ENCODE data around the gene C15orf62. TPM values are rescaled to one million over a fixed set of nuclear protein-coding genes. Genes with fewer than 3 reads are reported as not detected.

C15orf62 gene
- total RNA-seq: 0.73 TPM

GRCh38 chr15:40769274-40770146 is at the start of gene C15orf62:
C15orf62 (plus strand) TSS chr15:40769980; CDS start chr15:40770496, 516 bp downstream.
- H3K27me3 ChIP-seq (ENCODE audit: insufficient read depth, low read length): no peaks in the 10 kb centered on the region
- H3K4me3 ChIP-seq (ENCODE audit: low read length): no peak within 1 kb of the TSS
- H3K4me1 ChIP-seq (ENCODE audit: insufficient read depth, low read length): peaks cover 41% of the 10 kb centered on the region
- no peaks in the 10 kb centered on the region for H3K9me3 ChIP-seq (ENCODE audit: low read depth, low read length)

GRCh38 chr15:40721701-40722100 is 48.1 kb upstream of the C15orf62 start:
- Histone ChIP-seq H3K4me1 (ENCODE audit: insufficient read depth, low read length) (no peaks in the 10 kb centered on the region), H3K27me3 (ENCODE audit: insufficient read depth, low read length) (no peaks in the 10 kb centered on the region), H3K4me3 (ENCODE audit: low read length) (no peak overlapping the region), H3K9me3 (ENCODE audit: low read depth, low read length) (no peaks in the 10 kb centered on the region)

- H3K27me3 ChIP-seq (ENCODE audit: insufficient read depth, low read length): no peaks in the 10 kb centered on the region
- no peaks in the 10 kb centered on the region for H3K4me1 ChIP-seq (ENCODE audit: insufficient read depth, low read length)
- H3K9me3 ChIP-seq (ENCODE audit: low read depth, low read length): no peaks in the 10 kb centered on the region
These were observed 47.4 kb upstream of the C15orf62 start for GRCh38 chr15:40722354-40722753.

GRCh38 chr15:40722934-40723333 is 46.8 kb upstream of the C15orf62 start:
- Histone ChIP-seq H3K27me3 (ENCODE audit: insufficient read depth, low read length) (no peaks in the 10 kb centered on the region), H3K4me1 (ENCODE audit: insufficient read depth, low read length) (no peaks in the 10 kb centered on the region), H3K4me3 (ENCODE audit: low read length) (no peak overlapping the region), H3K9me3 (ENCODE audit: low read depth, low read length) (no peaks in the 10 kb centered on the region)

More at GRCh38 chr15:40722354-40722753, 47.4 kb upstream of the C15orf62 start:
- H3K4me3 ChIP-seq (ENCODE audit: low read length): no peak overlapping the region

- H3K4me1 ChIP-seq (ENCODE audit: insufficient read depth, low read length): no peaks in the 10 kb centered on the region
These were observed 45.9 kb upstream of the C15orf62 start for GRCh38 chr15:40723919-40724318.

GRCh38 chr15:40731034-40731433 is 38.7 kb upstream of the C15orf62 start:
- Histone ChIP-seq H3K9me3 (ENCODE audit: low read depth, low read length) (no peaks in the 10 kb centered on the region), H3K4me3 (ENCODE audit: low read length) (no peak overlapping the region), H3K27me3 (ENCODE audit: insufficient read depth, low read length) (no peaks in the 10 kb centered on the region), H3K4me1 (ENCODE audit: insufficient read depth, low read length) (no peaks in the 10 kb centered on the region)

More at GRCh38 chr15:40723919-40724318, 45.9 kb upstream of the C15orf62 start:
- H3K4me3 ChIP-seq (ENCODE audit: low read length): no peak overlapping the region
- H3K9me3 ChIP-seq (ENCODE audit: low read depth, low read length): no peaks in the 10 kb centered on the region
- H3K27me3 ChIP-seq (ENCODE audit: insufficient read depth, low read length): no peaks in the 10 kb centered on the region

GRCh38 chr15:40736575-40736974 is 33.2 kb upstream of the C15orf62 start:
- no peaks in the 10 kb centered on the region for H3K4me1 ChIP-seq (ENCODE audit: insufficient read depth, low read length)
- H3K9me3 ChIP-seq (ENCODE audit: low read depth, low read length): no peaks in the 10 kb centered on the region
- no peaks in the 10 kb centered on the region for H3K27me3 ChIP-seq (ENCODE audit: insufficient read depth, low read length)
- H3K4me3 ChIP-seq (ENCODE audit: low read length): no peak overlapping the region

- H3K4me1 ChIP-seq (ENCODE audit: insufficient read depth, low read length): no peaks in the 10 kb centered on the region
- H3K9me3 ChIP-seq (ENCODE audit: low read depth, low read length): no peaks in the 10 kb centered on the region
- no peak overlapping the region for H3K4me3 ChIP-seq (ENCODE audit: low read length)
- H3K27me3 ChIP-seq (ENCODE audit: insufficient read depth, low read length): no peaks in the 10 kb centered on the region
These were observed 32.7 kb upstream of the C15orf62 start for GRCh38 chr15:40737048-40737447.

- Histone ChIP-seq H3K4me3 (ENCODE audit: low read length) (no peak overlapping the region), H3K27me3 (ENCODE audit: insufficient read depth, low read length) (no peaks in the 10 kb centered on the region)
These were observed 30.7 kb upstream of the C15orf62 start for GRCh38 chr15:40739047-40739446.

GRCh38 chr15:40739854-40740253 is 29.9 kb upstream of the C15orf62 start:
- H3K4me1 ChIP-seq (ENCODE audit: insufficient read depth, low read length): peaks cover 20% of the 10 kb centered on the region
- no peaks in the 10 kb centered on the region for H3K27me3 ChIP-seq (ENCODE audit: insufficient read depth, low read length)
- no peaks in the 10 kb centered on the region for H3K9me3 ChIP-seq (ENCODE audit: low read depth, low read length)
- no peak overlapping the region for H3K4me3 ChIP-seq (ENCODE audit: low read length)

More at GRCh38 chr15:40739047-40739446, 30.7 kb upstream of the C15orf62 start:
- Histone ChIP-seq H3K9me3 (ENCODE audit: low read depth, low read length) (no peaks in the 10 kb centered on the region), H3K4me1 (ENCODE audit: insufficient read depth, low read length) (peaks cover 12% of the 10 kb centered on the region)

GRCh38 chr15:40743485-40743901 is 26.3 kb upstream of the C15orf62 start:
- Histone ChIP-seq H3K27me3 (ENCODE audit: insufficient read depth, low read length) (no peaks in the 10 kb centered on the region), H3K4me1 (ENCODE audit: insufficient read depth, low read length) (peaks cover 41% of the 10 kb centered on the region), H3K4me3 (ENCODE audit: low read length) (no peak overlapping the region), H3K9me3 (ENCODE audit: low read depth, low read length) (no peaks in the 10 kb centered on the region)

- Histone ChIP-seq H3K27me3 (ENCODE audit: insufficient read depth, low read length) (no peaks in the 10 kb centered on the region), H3K9me3 (ENCODE audit: low read depth, low read length) (no peaks in the 10 kb centered on the region), H3K4me3 (ENCODE audit: low read length) (no peak overlapping the region), H3K4me1 (ENCODE audit: insufficient read depth, low read length) (peaks cover 41% of the 10 kb centered on the region)
These were observed 25.6 kb upstream of the C15orf62 start for GRCh38 chr15:40743921-40744814.

GRCh38 chr15:40744815-40745152 is 25.0 kb upstream of the C15orf62 start:
- Histone ChIP-seq H3K4me3 (ENCODE audit: low read length) (no peak overlapping the region), H3K9me3 (ENCODE audit: low read depth, low read length) (no peaks in the 10 kb centered on the region), H3K27me3 (ENCODE audit: insufficient read depth, low read length) (no peaks in the 10 kb centered on the region), H3K4me1 (ENCODE audit: insufficient read depth, low read length) (peaks cover 41% of the 10 kb centered on the region)

GRCh38 chr15:40746916-40747418 is 22.8 kb upstream of the C15orf62 start:
- no peak overlapping the region for H3K4me3 ChIP-seq (ENCODE audit: low read length)
- peaks cover 43% of the 10 kb centered on the region for H3K4me1 ChIP-seq (ENCODE audit: insufficient read depth, low read length)
- H3K9me3 ChIP-seq (ENCODE audit: low read depth, low read length): no peaks in the 10 kb centered on the region
- no peaks in the 10 kb centered on the region for H3K27me3 ChIP-seq (ENCODE audit: insufficient read depth, low read length)

Data from mononuclear cell (primary cell).